ENCODE measurements around the gene TUBB4A.

Gene TUBB4A

GRCh38 chr19:6491802-6492592 is 10.1 kb downstream of the TUBB4A start:
- no peak for DNase-seq

GRCh38 chr19:6490134-6490533 is 12.0 kb downstream of the TUBB4A start:
- DNase-seq, result no peak

GRCh38 chr19:6489278-6490061 is 12.6 kb downstream of the TUBB4A start:
- peak; percentile 10 for DNase-seq

- no peak for DNase-seq
Measured at GRCh38 chr19:6484831-6485230, 17.3 kb downstream of the TUBB4A start.

- no peak for DNase-seq
Measured at GRCh38 chr19:6484230-6484629, 17.9 kb downstream of the TUBB4A start.

GRCh38 chr19:6483235-6483634 is 18.9 kb downstream of the TUBB4A start:
- DNase-seq, result no peak

GRCh38 chr19:6482343-6482686 is 19.8 kb downstream of the TUBB4A start:
- DNase-seq, result no peak

- peak; percentile 70 for DNase-seq
Measured at GRCh38 chr19:6481541-6482342, 20.4 kb downstream of the TUBB4A start, which contains the start of gene DENND1C. Gene DENND1C (minus strand): TSS chr19:6481787. CDS start chr19:6481695, 92 bp downstream.

GRCh38 chr19:6480848-6481415 is 21.2 kb downstream of the TUBB4A start:
- peak; percentile 35 for DNase-seq

- DNase-seq, result no peak
Measured at GRCh38 chr19:6479836-6480398, 22.2 kb downstream of the TUBB4A start.

- DNase-seq, result no peak
Measured at GRCh38 chr19:6478815-6479214, 23.3 kb downstream of the TUBB4A start.

- no peak for DNase-seq
Measured at GRCh38 chr19:6476896-6477431, 25.1 kb downstream of the TUBB4A start.

GRCh38 chr19:6476155-6476895 is 25.8 kb downstream of the TUBB4A start:
- peak; percentile 56 for DNase-seq

- DNase-seq, result no peak
Measured at GRCh38 chr19:6475321-6476108, 26.6 kb downstream of the TUBB4A start.

- DNase-seq, result no peak
Measured at GRCh38 chr19:6473647-6474046, 28.5 kb downstream of the TUBB4A start.

GRCh38 chr19:6472713-6473112 is 29.4 kb downstream of the TUBB4A start:
- DNase-seq, result no peak

GRCh38 chr19:6471076-6471475 is 31.0 kb downstream of the TUBB4A start:
- DNase-seq, result no peak

GRCh38 chr19:6470173-6470572 is 31.9 kb downstream of the TUBB4A start:
- no peak for DNase-seq

GRCh38 chr19:6467384-6467783 is 34.7 kb downstream of the TUBB4A start:
- no peak for DNase-seq

GRCh38 chr19:6466526-6467248 is 35.4 kb downstream of the TUBB4A start:
- no peak for DNase-seq
